Stimulated activated CD8-positive, alpha-beta memory T cell treated with anti-CD3 and anti-CD28 coated beads, Interleukin-12 subunit alpha, Interleukin-12 subunit beta, amount 100 ng/mL, for 4 hours (primary cell): ENCODE measurements around the gene STX5.
A peak's percentile ranks its signal among the peaks of the same experiment; 100 is the strongest.
"Not testable (repeated sequence)": the region's sequence is repeated elsewhere in the genome, so short reads cannot be mapped to it uniquely, and the experiment has no call there.

Experiments used
- DNase-seq: peaks from one replicate; pipeline ENCODE4 v3.0.0-alpha.2; 2020; ENCODE audit warnings: low read depth

STX5 gene

GRCh38 chr11:62830904-62831519, 839 bp downstream of the STX5 start:
- no peak for DNase-seq

DNA sequence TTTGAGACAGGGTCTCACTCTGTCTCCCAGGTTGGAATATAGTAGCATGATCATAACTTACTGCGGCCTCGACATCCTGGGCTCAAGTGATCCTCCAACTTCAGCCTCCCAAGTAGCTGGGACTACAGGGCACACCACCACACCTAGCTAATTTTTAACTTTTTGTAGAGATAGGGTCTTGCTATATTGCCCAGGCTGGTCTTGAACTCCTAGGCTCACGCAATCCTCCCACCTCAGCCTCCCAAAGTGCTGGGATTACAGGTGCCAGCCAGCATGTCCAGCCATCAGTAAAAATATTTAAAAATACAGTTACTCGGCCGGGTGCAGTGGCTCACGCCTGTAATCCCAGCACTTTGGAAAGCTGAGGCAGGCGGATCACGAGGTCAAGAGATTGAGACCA, 3.7 kb downstream of the STX5 start:
- DNase-seq: not testable (repeated sequence)

- no peak for DNase-seq
Observed at GRCh38 chr11:62823677-62824076, 8.2 kb downstream of the STX5 start.

DNA sequence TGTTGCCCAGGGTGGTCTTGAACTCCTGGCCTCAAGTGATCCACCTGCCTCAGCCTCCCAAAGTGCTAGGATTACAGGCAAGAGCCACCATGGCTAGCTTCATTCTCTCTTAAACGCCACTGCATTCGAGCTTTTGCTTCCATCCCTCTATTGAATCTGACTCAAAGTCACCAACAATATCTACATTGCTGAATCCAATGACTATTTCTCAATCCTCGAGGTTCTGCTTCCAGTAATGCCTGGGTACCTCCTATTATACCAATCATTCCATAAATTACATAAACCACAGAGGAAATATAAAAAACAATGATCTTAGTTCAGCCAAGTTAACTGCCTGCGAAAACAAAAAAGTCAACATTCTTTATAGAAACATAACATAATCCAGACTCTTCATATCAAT, 14.7 kb downstream of the STX5 start:
- no peak for DNase-seq

- no peak for DNase-seq
Observed at GRCh38 chr11:62816557-62816956, 15.3 kb downstream of the STX5 start.

- no peak for DNase-seq
Observed at GRCh38 chr11:62811659-62812058, 20.2 kb downstream of the STX5 start.

DNA sequence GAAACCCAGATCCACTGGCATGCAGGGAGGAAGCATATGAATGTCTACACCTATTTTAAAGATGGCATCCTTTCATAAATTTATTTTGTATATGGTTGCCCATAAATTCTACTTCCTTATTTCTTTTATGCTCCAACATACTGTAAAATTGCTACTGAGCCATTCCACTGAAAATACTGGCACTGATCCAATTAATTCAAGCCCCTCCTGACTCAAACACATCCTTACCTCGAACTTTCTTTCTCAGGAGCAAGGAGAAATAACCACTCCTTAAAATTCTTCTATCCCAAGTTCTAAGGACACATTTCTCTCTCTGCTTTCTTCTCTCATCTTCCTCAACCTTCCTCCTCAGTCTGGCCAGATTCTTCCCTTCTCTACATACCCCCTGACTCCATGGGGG, 21.1 kb downstream of the STX5 start:
- no peak for DNase-seq

GRCh38 chr11:62806611-62807121, 25.2 kb downstream of the STX5 start:
- no peak for DNase-seq

DNA sequence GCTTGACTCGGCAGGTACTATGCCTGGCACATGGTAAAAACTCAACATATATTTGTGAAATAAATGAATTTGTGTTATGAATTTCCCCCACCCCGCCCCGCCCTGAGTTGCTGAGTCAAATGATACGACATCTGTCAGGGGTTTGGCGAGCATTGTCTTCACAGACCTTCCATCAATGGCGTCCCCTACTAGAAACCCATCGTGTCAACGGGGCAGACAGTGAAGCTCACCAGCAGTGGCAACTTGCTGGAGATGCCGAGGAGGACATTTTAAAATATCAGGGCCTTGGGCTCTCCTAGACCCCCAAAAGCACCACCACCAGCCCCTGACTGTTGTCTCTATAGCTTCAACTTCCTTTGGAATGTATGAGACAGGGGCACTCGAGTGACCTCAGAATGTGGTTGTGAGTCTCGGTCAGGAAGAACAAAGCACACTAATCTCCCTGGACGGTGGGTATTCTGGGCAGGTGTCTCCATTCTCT, 25.9 kb downstream of the STX5 start:
- no peak for DNase-seq

- peak; percentile 92 for DNase-seq
Observed at GRCh38 chr11:62805076-62805892, 26.6 kb downstream of the STX5 start, which contains the start of gene NXF1. TSS of gene NXF1 (minus strand) at chr11:62805440. CDS start at chr11:62805356, 84 bp downstream.

DNA sequence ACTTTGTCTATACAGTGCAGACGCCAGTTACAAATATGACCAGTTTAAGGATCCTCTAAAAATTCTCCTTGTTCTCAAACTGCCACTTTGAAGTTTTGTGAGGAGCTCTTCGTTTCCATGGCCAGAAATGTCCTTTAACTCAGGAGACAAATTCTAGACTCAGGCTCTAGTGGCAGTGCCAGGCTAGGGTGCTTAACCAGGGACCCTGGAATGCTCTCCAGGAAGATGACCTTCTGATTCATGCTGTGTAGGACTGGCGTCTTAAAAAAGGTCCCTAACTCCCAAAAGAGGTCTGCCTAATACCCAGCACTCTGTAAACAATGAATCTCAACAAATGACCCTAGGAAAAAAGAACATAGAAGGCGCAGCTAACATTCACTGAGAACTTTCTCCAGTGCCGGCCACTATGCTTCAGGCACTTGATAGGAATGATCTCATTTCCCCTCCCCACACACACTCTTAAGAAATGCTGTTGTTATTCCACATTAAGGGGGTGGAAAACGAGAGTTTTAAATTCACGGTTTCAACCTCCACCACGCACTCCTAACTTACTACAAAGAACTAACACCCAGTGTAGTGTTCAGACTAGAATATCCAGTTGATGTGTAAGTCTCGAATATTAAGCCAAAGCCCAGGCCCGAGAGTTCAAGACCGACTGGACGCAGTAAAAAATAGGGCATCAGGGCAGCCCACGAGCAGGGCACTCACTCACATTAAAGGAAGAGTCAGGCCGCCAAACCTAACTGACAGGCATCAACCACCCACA, 27.4 kb downstream of the STX5 start:
- no peak for DNase-seq

- DNase-seq: no peak
Observed at GRCh38 chr11:62801071-62801470, 30.8 kb downstream of the STX5 start.

- no peak for DNase-seq
Observed at GRCh38 chr11:62799486-62799885, 32.4 kb downstream of the STX5 start.

- DNase-seq: no peak
Observed at GRCh38 chr11:62796281-62796680, 35.6 kb downstream of the STX5 start.

- DNase-seq: no peak
Observed at GRCh38 chr11:62794201-62794775, 37.6 kb downstream of the STX5 start.

GRCh38 chr11:62792202-62792575, 39.7 kb downstream of the STX5 start:
- no peak for DNase-seq

DNA sequence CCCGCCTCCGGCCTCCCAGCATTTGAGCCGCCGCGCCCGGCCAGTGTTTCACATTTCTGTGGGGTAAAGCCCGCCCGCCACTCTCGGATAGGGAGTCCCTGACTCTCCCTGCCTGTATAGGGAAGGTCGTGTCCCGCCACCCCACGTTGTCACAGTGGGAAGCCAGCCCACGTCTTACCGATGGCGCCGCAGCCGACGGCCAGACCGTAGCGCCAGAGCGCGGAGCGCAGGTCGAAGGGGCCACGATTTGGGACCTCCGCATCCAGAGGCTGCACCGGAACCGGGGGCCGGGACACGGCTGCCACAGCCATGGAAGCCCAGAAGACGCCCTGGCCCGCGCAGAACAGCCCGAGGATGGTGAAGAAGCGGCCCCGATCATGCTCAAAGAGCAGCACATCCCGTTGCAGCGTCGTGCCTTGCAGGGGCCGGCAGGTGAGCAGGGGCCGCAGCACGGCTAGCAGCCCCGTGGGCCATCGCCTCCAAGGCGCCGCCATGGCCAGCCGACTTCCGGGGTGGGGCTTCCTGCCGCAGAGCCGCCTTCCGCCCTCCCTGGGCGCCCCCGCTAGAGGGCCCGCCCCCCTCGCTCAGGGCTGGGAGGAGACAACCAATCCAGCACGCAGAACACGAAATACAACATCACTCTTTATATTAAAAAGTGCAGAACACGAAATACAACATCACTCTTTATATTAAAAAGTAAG, 40.2 kb downstream of the STX5 start, which contains the start of gene TMEM223:
TMEM223 (minus strand) TSS at position 506 of the 701 bp plus-strand sequence; CDS start at position 494, 12 bp downstream.
- DNase-seq: peak; percentile 80

DNA sequence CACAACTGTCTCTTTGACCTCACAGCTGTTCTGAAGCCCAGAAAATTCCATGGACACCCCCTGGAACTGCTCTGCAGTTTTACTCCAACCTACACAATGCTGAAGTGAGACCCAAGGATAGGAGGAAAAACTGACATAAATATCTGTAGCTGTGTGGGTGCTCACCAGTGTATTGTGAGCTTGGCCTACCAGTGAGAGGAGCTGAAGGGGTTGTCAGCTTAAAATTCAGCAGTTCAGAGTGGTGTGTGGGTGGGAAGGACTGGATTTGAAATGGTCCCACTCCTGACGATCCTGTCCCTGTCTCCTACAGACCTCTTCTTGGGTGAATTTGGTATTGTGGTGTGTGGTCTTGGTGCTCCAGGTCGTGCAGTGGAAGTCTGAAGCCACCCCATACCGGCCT, 42.3 kb downstream of the STX5 start:
- no peak for DNase-seq

DNA sequence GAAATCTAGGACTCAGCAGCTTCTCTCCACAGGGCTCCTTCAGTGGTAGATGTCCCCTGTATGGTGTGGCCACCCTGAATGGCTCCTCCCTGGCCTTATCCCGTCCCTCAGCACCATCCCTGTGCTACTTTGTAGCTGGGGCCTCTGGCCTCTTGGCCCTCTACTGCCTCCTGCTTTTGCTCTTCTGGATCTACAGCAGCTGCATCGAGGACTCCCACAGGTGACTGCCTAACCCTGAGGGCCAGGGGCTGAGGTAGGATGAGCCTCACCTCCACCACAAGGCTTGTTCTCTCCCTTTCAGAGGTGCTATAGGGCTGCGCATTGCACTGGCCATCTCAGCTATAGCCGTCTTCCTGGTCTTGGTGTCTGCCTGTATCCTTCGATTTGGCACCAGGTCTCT, 42.9 kb downstream of the STX5 start:
- no peak for DNase-seq

GRCh38 chr11:62787005-62787759, 44.7 kb downstream of the STX5 start, which contains the start of gene TMEM179B:
TSS of gene TMEM179B (plus strand) at chr11:62787402. CDS start at chr11:62787432, 30 bp downstream.
- peak; percentile 94 for DNase-seq
